Liver (tissue), 9 donors: Measurements from ENCODE around the gene CDH23. TPM values are rescaled to one million over a fixed set of nuclear protein-coding genes. Genes with fewer than 3 reads are reported as not detected.

Experiments used
- DNase-seq: peaks from one replicate; pipeline ENCODE4 v3.0.0-alpha.2; 2017; ENCODE audit warnings: low spot score
- H3K27ac ChIP-seq, 2 donors: one replicate each; pipeline ENCODE4 v1.7.0; 2013; ENCODE audit warnings: inconsistent platforms in 2 of 2, low read length in 2 of 2, control low read depth in 1 of 2, low read depth in 1 of 2, mild to moderate bottlenecking in 1 of 2
- H3K27me3 ChIP-seq, 4 donors: one replicate each; pipeline versions ENCODE4 v1.6.1 to v1.7.0; 2013; ENCODE audit warnings: low read length in 3 of 4, inconsistent platforms in 1 of 4, mild to moderate bottlenecking in 1 of 4, moderate library complexity in 1 of 4; ENCODE audit not compliant: control insufficient read depth in 4 of 4, insufficient read depth in 4 of 4
- H3K36me3 ChIP-seq, 4 donors: one replicate each; pipeline versions ENCODE4 v1.6.1 to v1.7.0; 2013; ENCODE audit warnings: low read length in 3 of 4, mild to moderate bottlenecking in 3 of 4, low read depth in 1 of 4, moderate library complexity in 1 of 4; ENCODE audit not compliant: control insufficient read depth in 4 of 4, insufficient read depth in 3 of 4
- H3K4me1 ChIP-seq, 4 donors: one replicate each; pipeline versions ENCODE4 v1.6.1 to v1.7.0; 2013; ENCODE audit warnings: low read length in 3 of 4, mild to moderate bottlenecking in 3 of 4, moderate library complexity in 1 of 4; ENCODE audit not compliant: control insufficient read depth in 4 of 4, insufficient read depth in 4 of 4
- H3K4me3 ChIP-seq, 3 donors: one replicate each; pipeline versions ENCODE4 v1.6.1 to v1.7.0; 2013; ENCODE audit warnings: low read length in 3 of 3, control low read depth in 1 of 3, low read depth in 1 of 3, mild to moderate bottlenecking in 1 of 3
- H3K9ac ChIP-seq, 2 donors: one replicate each; pipeline ENCODE4 v1.7.0; 2013; ENCODE audit warnings: low read length in 2 of 2, mild to moderate bottlenecking in 2 of 2, moderate library complexity in 2 of 2, control low read depth in 1 of 2, low read depth in 1 of 2
- H3K9me3 ChIP-seq, 4 donors: one replicate each; pipeline versions ENCODE4 v1.6.1 to v1.7.0; 2013; ENCODE audit warnings: low read length in 3 of 4; ENCODE audit not compliant: control insufficient read depth in 4 of 4
- ATF3 ChIP-seq: IDR thresholded peaks from 2 replicates; pipeline ENCODE4 v1.6.1; 2016; ENCODE audit warnings: antibody characterized with exemption
- CTCF ChIP-seq: fragments of 150-350 bp; IDR thresholded peaks from 2 replicates; pipeline ENCODE4 v1.5.1; 2017; ENCODE audit warnings: improper control_type of control experiment, low read depth, low read length; ENCODE audit not compliant: missing input control
- FOXA1 ChIP-seq: IDR thresholded peaks from 2 replicates; pipeline ENCODE4 v1.6.1; 2016; ENCODE audit warnings: antibody characterized with exemption
- FOXA2 ChIP-seq: IDR thresholded peaks from 2 replicates; pipeline ENCODE4 v1.6.1; 2016; ENCODE audit warnings: antibody characterized with exemption
- GABPA ChIP-seq, 2 donors: IDR thresholded peaks in 1 of 2; conservative IDR thresholded peaks in 1 of 2; 2 replicates each; pipeline ENCODE4 v1.6.1; 2016; ENCODE audit warnings: antibody characterized with exemption in 2 of 2, mild to moderate bottlenecking in 1 of 2, moderate library complexity in 1 of 2
- HNF4A ChIP-seq, 2 donors: conservative IDR thresholded peaks; 2 replicates each; pipeline ENCODE4 v1.6.1; 2016; ENCODE audit warnings: antibody characterized with exemption in 2 of 2, mild to moderate bottlenecking in 2 of 2
- MAX ChIP-seq: IDR thresholded peaks from 2 replicates; pipeline ENCODE4 v1.6.1; 2016; ENCODE audit warnings: antibody characterized with exemption
- NR2F2 ChIP-seq: IDR thresholded peaks from 2 replicates; pipeline ENCODE4 v1.6.1; 2016; ENCODE audit warnings: antibody characterized with exemption
- RAD21 ChIP-seq, 2 donors: IDR thresholded peaks; 2 replicates each; pipeline ENCODE4 v1.6.1; 2016; ENCODE audit warnings: antibody characterized with exemption in 2 of 2, mild to moderate bottlenecking in 2 of 2
- REST ChIP-seq: IDR thresholded peaks from 2 replicates; pipeline ENCODE4 v1.6.1; 2016; ENCODE audit warnings: antibody characterized with exemption, mild to moderate bottlenecking
- SP1 ChIP-seq: IDR thresholded peaks from 2 replicates; pipeline ENCODE4 v1.6.1; 2018; ENCODE audit warnings: antibody characterized with exemption, mild to moderate bottlenecking
- TAF1 ChIP-seq: conservative IDR thresholded peaks from 2 replicates; pipeline ENCODE4 v1.6.1; 2016; ENCODE audit warnings: antibody characterized with exemption, mild to moderate bottlenecking
- YY1 ChIP-seq: IDR thresholded peaks from 2 replicates; pipeline ENCODE4 v1.6.1; 2016; ENCODE audit warnings: antibody characterized with exemption, mild to moderate bottlenecking
- ZBTB33 ChIP-seq: IDR thresholded peaks from 2 replicates; pipeline ENCODE4 v1.6.1; 2016; ENCODE audit warnings: antibody characterized with exemption
- WGBS: extraction: QIAGEN DNeasy Blood & Tissue Kit; methylation state at CpG from one replicate; pipeline ENCODE4 v1.1.7; 2013; 5-methylcytosine and 5-hydroxymethylcytosine counted together
- polyA plus RNA-seq, 2 donors: library from polyadenylated mRNA; stranded (reverse) in 1 of 2; unstranded in 1 of 2; fragments of 200-250 nt in 1 of 2; fragments of >200 nt in 1 of 2; fragmentation: Nextera tagmentation in 1 of 2; extraction: Ambion mirVana in 1 of 2; gene quantifications; one replicate each; pipeline versions ENCODE4 v1.2.1 to v1.2.3, GENCODE V29; 2013 to 2015
- total RNA-seq, 2 donors: library from RNA; depleted of rRNA; stranded (reverse); fragments of >200 nt; gene quantifications; one replicate each; pipeline ENCODE4 v1.2.3, GENCODE V29; 2014
- donor health status: healthy.
- donor health status: healthy.
- donor health status: healthy.
- donor health status: healthy.
- donor health status: healthy.

The CDH23 gene
- total and polyA plus RNA-seq, 4 donors: 1.5 to 4.7 (median 3.4) TPM

- Histone ChIP-seq H3K36me3 (no peaks in the 10 kb centered on the region), H3K27me3 (no peaks in the 10 kb centered on the region), H3K4me3 (no peak overlapping the region), H3K9me3 (no peaks in the 10 kb centered on the region), H3K4me1 (no peaks in the 10 kb centered on the region), H3K27ac (no peak overlapping the region), H3K9ac (no peak overlapping the region)
- 52% methylated on average over 5 of the region's 5 CpGs for WGBS
- no peak for TF ChIP-seq RAD21 (IDR thresholded peaks at IDR 0.05)
- TF ChIP-seq MAX: no peak
- no peak for TF ChIP-seq ATF3
- no peak for DNase-seq
Observed at GRCh38 chr10:71667387-71667752, 270.6 kb downstream of the CDH23 start.

GRCh38 chr10:71671994-71672946 is 275.6 kb downstream of the CDH23 start:
- no peaks in the 10 kb centered on the region for H3K4me1 ChIP-seq
- WGBS: 84% methylated on average over 16 of the region's 16 CpGs
- H3K36me3 ChIP-seq: no peaks in the 10 kb centered on the region
- H3K9me3 ChIP-seq: no peaks in the 10 kb centered on the region
- no peaks in the 10 kb centered on the region for H3K27me3 ChIP-seq
- no peak for DNase-seq
- H3K27ac ChIP-seq: no peak overlapping the region
- no peak for TF ChIP-seq GABPA (IDR thresholded peaks at IDR 0.05 in 1 of 2, conservative IDR thresholded peaks at IDR 0.05 in 1 of 2)
- TF ChIP-seq SP1: no peak
- TF ChIP-seq ATF3: no peak
- TF ChIP-seq TAF1: no peak
- no peak for TF ChIP-seq NR2F2
- no peak for TF ChIP-seq ZBTB33
- TF ChIP-seq REST: no peak
- no peak for TF ChIP-seq CTCF
- no peak for TF ChIP-seq YY1
- TF ChIP-seq FOXA2: no peak
- no peak for TF ChIP-seq HNF4A (conservative IDR thresholded peaks at IDR 0.05)
- no peak for TF ChIP-seq FOXA1
- no peak overlapping the region for H3K9ac ChIP-seq
- no peak overlapping the region for H3K4me3 ChIP-seq
